Loucy (cell line): Measurements from ENCODE around the gene SNTB2.

Experiments used
- H2AFZ ChIP-seq: fragments of 200-600 bp; sonication (generic); 2 replicates; pipeline ENCODE4 v1.6.0; 2016; ENCODE audit warnings: antibody characterized with exemption, mild to moderate bottlenecking, low read length, moderate library complexity
- H3F3A ChIP-seq: fragments of 200-600 bp; 2 replicates; pipeline ENCODE4 v1.6.0; 2016; ENCODE audit warnings: antibody characterized with exemption, low read depth, mild to moderate bottlenecking
- H3K27me3 ChIP-seq: fragments of 200-600 bp; sonication (generic); 2 replicates; pipeline ENCODE4 v1.6.1; 2014; ENCODE audit warnings: low read length, mild to moderate bottlenecking; ENCODE audit not compliant: insufficient read depth, poor library complexity, severe bottlenecking
- H3K36me3 ChIP-seq: fragments of 200-600 bp; sonication (generic); 2 replicates; pipeline ENCODE4 v1.6.1; 2016; ENCODE audit warnings: low read length; ENCODE audit not compliant: insufficient read depth
- H3K4me1 ChIP-seq: fragments of 200-600 bp; sonication (generic); 2 replicates; pipeline ENCODE4 v1.5.1; 2014; ENCODE audit warnings: low read length, mild to moderate bottlenecking; ENCODE audit not compliant: insufficient read depth, poor library complexity, severe bottlenecking
- H3K4me2 ChIP-seq: fragments of 200-600 bp; sonication (generic); 2 replicates; pipeline ENCODE4 v1.6.0; 2014; ENCODE audit warnings: antibody characterized with exemption, low read length, low read depth, mild to moderate bottlenecking; ENCODE audit not compliant: poor library complexity, severe bottlenecking
- H3K4me3 ChIP-seq: fragments of 200-600 bp; sonication (generic); 2 replicates; pipeline ENCODE4 v1.5.1; 2014; ENCODE audit warnings: low read length, mild to moderate bottlenecking, mixed read lengths; ENCODE audit not compliant: poor library complexity, severe bottlenecking
- H3K79me2 ChIP-seq: fragments of 200-600 bp; sonication (generic); 2 replicates; pipeline ENCODE4 v1.6.1; 2014; ENCODE audit warnings: low read length; ENCODE audit not compliant: insufficient read depth
- H3K9ac ChIP-seq: fragments of 200-600 bp; sonication (generic); 2 replicates; pipeline ENCODE4 v1.6.0; 2014; ENCODE audit warnings: mild to moderate bottlenecking, low read depth, low read length, moderate library complexity; ENCODE audit not compliant: poor library complexity, severe bottlenecking
- H3K9me2 ChIP-seq: fragments of 200-600 bp; sonication (generic); replicated peaks from 2 replicates; pipeline ENCODE4 v1.6.1; 2016; ENCODE audit warnings: low read depth, low read length, mixed read lengths
- H3K9me3 ChIP-seq: fragments of 200-600 bp; sonication (generic); 2 replicates; pipeline ENCODE4 v1.6.1; 2014; ENCODE audit warnings: mild to moderate bottlenecking, antibody characterized with exemption, low read length, low read depth; ENCODE audit not compliant: insufficient read depth
- H4K20me1 ChIP-seq: fragments of 200-600 bp; sonication (generic); 2 replicates; pipeline ENCODE4 v1.6.0; 2014; ENCODE audit warnings: antibody characterized with exemption, low read length, mild to moderate bottlenecking; ENCODE audit not compliant: insufficient read depth, poor library complexity, severe bottlenecking
- EZH2phosphoT487 ChIP-seq: fragments of 200-600 bp; IDR thresholded peaks from 2 replicates; pipeline ENCODE4 v1.6.1; 2018; ENCODE audit warnings: antibody characterized with exemption, mild to moderate bottlenecking, moderate library complexity, borderline replicate concordance
- TF ChIP-seq, protein P1 (sequence below): fragments of 200-600 bp; sonication (generic); conservative IDR thresholded peaks from 2 replicates; pipeline ENCODE4 v1.5.1; 2014; ENCODE audit warnings: mild to moderate bottlenecking, antibody characterized with exemption, low read length

SNTB2 gene

DNA sequence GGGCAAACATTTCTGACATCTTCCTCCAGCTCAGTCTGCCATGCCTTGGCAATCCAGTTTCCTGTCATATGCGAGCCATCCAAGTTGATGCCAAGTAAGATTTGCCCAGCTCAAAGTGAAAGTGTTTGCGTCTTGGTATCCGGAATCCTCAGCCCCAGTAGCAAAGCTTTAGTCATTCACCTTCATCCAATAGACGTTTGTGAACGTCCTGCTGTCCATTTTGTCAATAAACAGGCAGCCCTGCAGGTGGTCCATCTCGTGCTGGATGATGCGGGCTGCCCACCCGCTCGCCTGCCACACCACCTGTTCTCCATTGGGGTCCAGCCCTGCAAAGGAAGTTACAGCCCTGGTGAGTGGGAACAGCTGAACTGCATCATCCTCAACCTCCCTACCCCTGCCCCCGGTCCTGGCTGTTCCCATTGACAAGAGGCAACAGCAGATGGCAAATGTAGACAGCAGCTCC is 141.9 kb downstream of the SNTB2 start:
- peak overlapping the region; percentile 87 for H3K4me3 ChIP-seq
- peaks cover 22% of the 10 kb centered on the region; the same call in 1 of the 2 replicates for H3K36me3 ChIP-seq
- no peak overlapping the region for H2AFZ ChIP-seq
- H3K4me1 ChIP-seq: peaks cover 40% of the 10 kb centered on the region
- peaks cover 75% of the 10 kb centered on the region for H3K79me2 ChIP-seq
- H3K4me2 ChIP-seq: peak overlapping the region; percentile 99
- no peaks in the 10 kb centered on the region for H3K9me3 ChIP-seq
- H3F3A ChIP-seq: peaks cover 7% of the 10 kb centered on the region; the same call in 1 of the 2 replicates
- H4K20me1 ChIP-seq: peaks cover 50% of the 10 kb centered on the region
- TF ChIP-seq EZH2phosphoT487: no peak
- TF ChIP-seq, protein P1, sequence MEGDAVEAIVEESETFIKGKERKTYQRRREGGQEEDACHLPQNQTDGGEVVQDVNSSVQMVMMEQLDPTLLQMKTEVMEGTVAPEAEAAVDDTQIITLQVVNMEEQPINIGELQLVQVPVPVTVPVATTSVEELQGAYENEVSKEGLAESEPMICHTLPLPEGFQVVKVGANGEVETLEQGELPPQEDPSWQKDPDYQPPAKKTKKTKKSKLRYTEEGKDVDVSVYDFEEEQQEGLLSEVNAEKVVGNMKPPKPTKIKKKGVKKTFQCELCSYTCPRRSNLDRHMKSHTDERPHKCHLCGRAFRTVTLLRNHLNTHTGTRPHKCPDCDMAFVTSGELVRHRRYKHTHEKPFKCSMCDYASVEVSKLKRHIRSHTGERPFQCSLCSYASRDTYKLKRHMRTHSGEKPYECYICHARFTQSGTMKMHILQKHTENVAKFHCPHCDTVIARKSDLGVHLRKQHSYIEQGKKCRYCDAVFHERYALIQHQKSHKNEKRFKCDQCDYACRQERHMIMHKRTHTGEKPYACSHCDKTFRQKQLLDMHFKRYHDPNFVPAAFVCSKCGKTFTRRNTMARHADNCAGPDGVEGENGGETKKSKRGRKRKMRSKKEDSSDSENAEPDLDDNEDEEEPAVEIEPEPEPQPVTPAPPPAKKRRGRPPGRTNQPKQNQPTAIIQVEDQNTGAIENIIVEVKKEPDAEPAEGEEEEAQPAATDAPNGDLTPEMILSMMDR: no peak
- H3K27me3 ChIP-seq: no peaks in the 10 kb centered on the region
- no peaks in the 10 kb centered on the region for H3K9me2 ChIP-seq
- peak overlapping the region; percentile 94 for H3K9ac ChIP-seq

DNA sequence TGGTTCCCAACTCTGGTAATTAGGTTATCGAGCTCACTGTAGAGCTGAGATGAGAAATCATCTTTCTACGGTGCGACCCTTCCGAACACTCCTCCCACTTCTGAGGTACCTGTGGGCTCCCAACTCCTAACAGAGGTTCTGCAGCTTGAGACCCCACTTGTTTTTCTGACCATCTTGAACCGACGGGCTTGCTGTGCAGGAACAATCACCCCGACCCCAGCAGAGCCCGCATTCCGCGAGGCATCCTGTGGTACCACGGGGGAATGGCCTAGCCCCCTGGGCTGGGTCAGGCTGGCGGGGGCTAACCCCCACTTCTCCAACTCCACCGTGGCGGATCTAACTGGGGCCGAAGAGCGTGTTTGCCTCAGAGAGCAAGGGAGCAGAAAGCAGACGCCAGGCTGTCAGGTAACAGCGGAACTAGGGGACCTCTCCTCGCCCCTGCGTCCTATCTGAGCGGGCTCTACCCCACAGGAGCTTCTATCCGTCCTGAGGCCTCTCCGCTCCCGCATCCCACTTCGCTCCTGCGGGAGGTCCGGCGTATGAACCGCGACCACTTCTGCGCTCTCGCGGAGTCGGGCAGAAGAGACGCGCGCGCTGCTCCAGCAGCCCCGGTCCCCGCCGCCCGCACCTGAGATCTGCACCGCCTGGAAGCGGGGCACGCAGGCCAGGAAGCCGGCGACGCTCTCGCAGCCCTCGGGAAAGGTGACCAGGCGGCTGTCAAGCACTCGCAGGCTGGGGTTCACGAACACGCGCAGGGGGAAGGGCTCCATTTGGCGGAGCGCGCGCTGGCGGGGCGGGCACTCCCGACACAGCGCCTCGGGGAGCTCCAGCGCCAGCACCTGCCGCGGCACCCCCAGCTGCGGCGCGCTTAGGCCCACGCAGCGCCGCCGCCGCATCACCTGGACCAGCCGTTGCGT is 142.7 kb downstream of the SNTB2 start:
- Histone ChIP-seq H3K4me3 (peak overlapping the region; percentile 87), H3K4me2 (peak overlapping the region; percentile 99), H3K27me3 (no peaks in the 10 kb centered on the region), H3F3A (peaks cover 7% of the 10 kb centered on the region; the same call in 1 of the 2 replicates), H4K20me1 (peaks cover 46% of the 10 kb centered on the region), H3K79me2 (peaks cover 69% of the 10 kb centered on the region), H2AFZ (peak overlapping the region; percentile 72; the same call in 1 of the 2 replicates), H3K4me1 (peaks cover 38% of the 10 kb centered on the region), H3K9me2 (no peaks in the 10 kb centered on the region), H3K36me3 (peaks cover 22% of the 10 kb centered on the region; the same call in 1 of the 2 replicates), H3K9ac (peak overlapping the region; percentile 94), H3K9me3 (no peaks in the 10 kb centered on the region)
- no peak for TF ChIP-seq EZH2phosphoT487
- TF ChIP-seq, protein P1: no peak

DNA sequence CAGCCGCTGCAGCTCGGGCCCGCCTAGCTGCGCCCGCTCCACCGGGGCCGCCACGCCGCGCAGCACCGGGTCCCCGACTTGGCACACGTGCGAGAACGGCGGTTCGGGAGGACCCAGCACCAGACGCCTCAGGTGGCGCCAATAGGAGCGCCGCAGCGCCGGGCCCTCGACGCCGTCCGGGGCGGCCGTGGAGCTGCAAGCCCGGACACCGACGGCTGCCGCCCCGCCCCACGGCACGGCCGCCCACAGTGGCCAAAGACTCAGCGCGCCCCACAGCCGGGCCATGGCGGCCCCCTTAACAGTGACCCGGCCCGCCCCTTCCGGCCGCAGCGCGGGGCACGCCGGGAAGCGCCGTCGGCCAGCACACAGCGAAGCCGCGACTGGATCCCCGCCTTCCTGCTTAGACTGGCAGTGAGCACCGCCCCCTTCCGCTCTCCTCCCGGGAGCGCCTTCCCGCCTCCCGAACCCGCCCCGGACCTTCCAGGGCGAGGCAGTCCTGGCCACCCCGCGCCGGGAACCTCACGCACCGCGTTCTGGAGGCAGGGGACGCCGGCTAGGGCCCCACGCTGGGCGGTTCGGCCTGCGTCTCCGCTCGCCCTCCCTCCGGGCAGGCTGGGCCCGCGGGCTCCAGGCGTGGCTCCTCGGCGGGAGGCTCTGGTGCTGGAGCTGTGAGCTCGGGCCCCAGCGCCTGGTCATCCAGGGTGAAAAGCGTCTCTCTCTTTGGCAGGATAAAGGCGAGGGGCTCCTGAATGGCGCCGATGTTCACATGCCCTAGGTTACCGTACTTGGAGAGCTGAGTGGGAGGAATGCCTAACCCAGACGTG is 143.5 kb downstream of the SNTB2 start, which contains the start of gene PDF:
PDF (minus strand) TSS at position 303 of the 824 bp plus-strand sequence; CDS start at position 285, 18 bp downstream.
- TF ChIP-seq, protein P1: no peak
- no peak for TF ChIP-seq EZH2phosphoT487
- Histone ChIP-seq H3K27me3 (no peaks in the 10 kb centered on the region), H2AFZ (peak within 1 kb of the TSS; percentile 86), H4K20me1 (peaks cover 40% of the 10 kb centered on the region), H3K9me3 (no peaks in the 10 kb centered on the region), H3K4me3 (peak within 1 kb of the TSS; percentile 87), H3F3A (peaks cover 7% of the 10 kb centered on the region; the same call in 1 of the 2 replicates), H3K79me2 (peaks cover 60% of the 10 kb centered on the region), H3K9me2 (no peaks in the 10 kb centered on the region), H3K4me1 (peaks cover 33% of the 10 kb centered on the region), H3K4me2 (peak within 1 kb of the TSS; percentile 99), H3K9ac (peak within 1 kb of the TSS; percentile 94), H3K36me3 (peaks cover 21% of the 10 kb centered on the region; the same call in 1 of the 2 replicates)
